ENCODE measurements around the gene XPC. TPM values are rescaled to one million over a fixed set of nuclear protein-coding genes. Genes with fewer than 3 reads are reported as not detected.

Gene XPC
- total RNA-seq, result 45.4 and 53.8 TPM in 2 replicates

DNA sequence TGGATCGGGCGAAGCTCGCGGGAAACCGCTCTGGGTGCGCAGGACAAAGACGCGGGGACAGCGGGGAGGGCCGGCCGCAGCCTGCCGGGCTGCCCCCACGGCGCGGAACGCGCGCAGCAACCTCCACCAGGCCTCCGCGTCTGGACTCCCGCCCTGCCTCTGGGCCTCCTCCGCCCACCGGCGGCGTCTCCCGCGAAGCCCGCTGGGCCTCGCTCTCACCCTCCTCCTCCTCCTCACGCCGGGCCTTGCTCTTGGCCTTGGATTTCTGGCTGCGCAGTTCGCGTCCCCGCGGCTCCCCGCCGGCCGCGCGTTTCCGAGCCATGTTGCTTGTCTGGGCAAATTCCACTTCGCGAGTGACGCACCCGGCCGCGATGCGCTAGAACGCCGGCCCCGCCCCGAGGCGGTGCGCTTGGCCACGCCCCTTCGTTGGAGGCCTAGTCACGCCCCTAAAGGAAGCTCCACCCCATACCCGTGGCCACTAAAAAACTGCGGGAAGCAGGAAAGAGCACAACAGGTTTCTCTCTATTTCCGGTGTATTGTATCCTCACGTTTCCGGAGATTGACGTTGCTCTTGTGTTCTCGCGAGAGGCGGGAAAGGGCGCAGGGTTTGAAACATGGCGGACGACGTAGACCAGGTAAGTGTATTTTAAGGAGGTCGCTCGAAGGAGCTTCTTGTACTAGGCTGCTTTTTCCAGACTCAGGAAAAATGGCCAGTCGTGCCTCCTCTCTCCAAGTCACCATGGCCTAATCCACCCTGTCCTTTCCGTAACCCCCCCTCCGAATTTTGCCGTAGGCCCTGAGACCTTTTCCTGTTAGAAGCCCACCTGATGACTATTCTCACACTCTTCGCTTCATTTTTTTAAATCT lies at the start of gene XPC, which contains the start of gene LSM3:
XPC (minus strand) TSS at position 355 of the 867 bp plus-strand sequence; CDS start at position 322, 33 bp downstream.
LSM3 (plus strand) TSS at position 571 of the 867 bp plus-strand sequence; CDS start at position 615, 44 bp downstream.

DNA sequence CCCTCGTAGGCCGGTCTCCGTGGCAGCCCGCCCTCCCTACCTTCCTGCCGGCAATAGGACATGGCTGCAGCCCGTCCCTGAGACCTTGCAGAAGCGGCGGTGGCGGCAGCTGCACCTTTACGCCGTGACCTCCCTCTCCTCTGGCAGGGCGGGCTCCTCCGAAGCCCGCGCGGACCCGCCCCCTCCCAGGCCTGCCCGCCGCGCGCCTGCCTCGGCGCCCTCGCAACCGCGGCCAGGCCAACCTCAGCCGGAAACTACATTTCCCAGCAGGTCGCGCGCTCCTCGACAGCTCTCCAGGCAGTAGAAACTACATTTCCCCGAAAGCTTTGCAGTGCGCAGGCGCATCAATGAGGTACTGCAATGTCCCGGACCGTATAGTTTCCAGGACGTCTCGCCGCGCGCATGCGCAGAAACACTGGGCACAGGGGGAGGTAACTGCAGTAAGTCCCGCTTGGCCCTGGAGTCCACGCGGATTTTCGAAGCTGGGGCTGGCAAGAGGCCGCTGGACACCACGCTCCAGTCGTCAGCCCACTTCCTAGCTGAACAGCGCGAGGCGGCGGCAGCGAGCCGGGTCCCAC lies 53.7 kb downstream of the XPC start, which contains the start of the genes CHCHD4 and TMEM43:
CHCHD4 (minus strand) TSS at position 256 of the 578 bp plus-strand sequence; CDS start at position 62, 194 bp downstream.
TMEM43 (plus strand) TSS at position 438 of the 578 bp plus-strand sequence. CDS start 142 bp downstream, outside the sequence.

Other genes starting within 250 kb of the XPC start
- 14.1 and 21.3 TPM in 2 replicates for gene CHCHD4, start 53.7 kb downstream of the XPC start, total RNA-seq
- gene TMEM43, start 53.5 kb downstream of the XPC start, total RNA-seq, result 69.8 and 85.4 TPM in 2 replicates
- 10.4 and 15.9 TPM in 2 replicates for gene LSM3, start 216 bp upstream of the XPC start, total RNA-seq
- 18.4 and 43.4 TPM in 2 replicates for gene SLC6A6, start 224.0 kb upstream of the XPC start, total RNA-seq